ENCODE data around the gene PCDHB7.
"Not testable (repeated sequence)": the region's sequence is repeated elsewhere in the genome, so short reads cannot be mapped to it uniquely, and the experiment has no call there.

PCDHB7 gene

GRCh38 chr5:141208478-141208877, 36.0 kb downstream of the PCDHB7 start, which contains the start of gene PCDHB12:
Gene PCDHB12 (plus strand): TSS chr5:141208719. CDS start chr5:141208908, 189 bp downstream.
- no peak for DNase-seq
- H3K27me3 ChIP-seq: no peaks in the 10 kb centered on the region
- H3K9me3 ChIP-seq: no peaks in the 10 kb centered on the region
- H3K4me3 ChIP-seq (ENCODE audit: low read depth, low read length): no peak within 1 kb of the TSS
- no peaks in the 10 kb centered on the region for H3K36me3 ChIP-seq
- H3K4me1 ChIP-seq: no peaks in the 10 kb centered on the region
- no peak for TF ChIP-seq CTCF (IDR thresholded peaks at IDR 0.05; ENCODE audit: low read depth, low read length)

GRCh38 chr5:141210281-141210680, 37.8 kb downstream of the PCDHB7 start:
- H3K4me1 ChIP-seq; DNase-seq; H3K36me3 ChIP-seq; H3K4me3 ChIP-seq (ENCODE audit: low read depth, low read length); H3K27me3 ChIP-seq; H3K9me3 ChIP-seq: not testable (repeated sequence)

DNA sequence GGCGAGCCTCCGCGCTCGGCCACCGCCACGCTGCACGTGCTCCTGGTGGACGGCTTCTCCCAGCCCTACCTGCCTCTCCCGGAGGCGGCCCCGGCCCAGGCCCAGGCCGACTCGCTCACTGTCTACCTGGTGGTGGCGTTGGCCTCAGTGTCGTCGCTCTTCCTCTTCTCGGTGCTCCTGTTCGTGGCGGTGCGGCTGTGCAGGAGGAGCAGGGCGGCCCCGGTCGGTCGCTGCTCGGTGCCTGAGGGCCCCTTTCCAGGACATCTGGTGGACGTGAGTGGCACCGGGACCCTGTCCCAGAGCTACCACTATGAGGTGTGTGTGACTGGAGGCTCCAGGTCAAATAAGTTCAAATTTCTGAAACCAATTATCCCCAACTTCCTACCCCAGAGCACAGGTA, 38.4 kb downstream of the PCDHB7 start:
- not testable (repeated sequence) for H3K27me3 ChIP-seq, H3K4me1 ChIP-seq

DNA sequence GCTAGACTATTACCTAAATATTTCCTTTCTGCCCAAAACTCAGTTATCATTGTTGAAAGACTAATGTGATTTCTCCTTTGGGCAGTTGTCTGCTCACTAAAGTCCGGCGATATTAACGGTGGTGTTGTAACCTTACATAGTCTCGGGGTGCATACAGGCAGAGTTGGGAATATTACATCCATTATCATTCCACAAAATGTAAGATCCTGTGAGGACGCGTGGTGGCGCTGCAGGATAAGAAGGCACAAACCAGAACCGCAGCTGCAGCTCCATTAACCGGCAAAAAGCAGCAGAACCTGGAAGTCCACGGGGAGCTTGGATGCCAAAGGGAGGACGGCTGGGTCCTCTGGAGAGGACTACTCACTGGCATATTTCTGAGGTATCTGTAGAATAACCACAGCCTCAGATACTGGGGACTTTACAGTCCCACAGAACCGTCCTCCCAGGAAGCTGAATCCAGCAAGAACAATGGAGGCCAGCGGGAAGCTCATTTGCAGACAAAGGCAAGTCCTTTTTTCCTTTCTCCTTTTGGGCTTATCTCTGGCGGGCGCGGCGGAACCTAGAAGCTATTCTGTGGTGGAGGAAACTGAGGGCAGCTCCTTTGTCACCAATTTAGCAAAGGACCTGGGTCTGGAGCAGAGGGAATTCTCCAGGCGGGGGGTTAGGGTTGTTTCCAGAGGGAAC, 41.4 kb downstream of the PCDHB7 start, which contains the start of gene PCDHB13:
PCDHB13 (plus strand) TSS at position 264 of the 684 bp plus-strand sequence; CDS start at position 469, 205 bp downstream.
- not testable (repeated sequence) for H3K36me3 ChIP-seq; H3K9me3 ChIP-seq; DNase-seq; H3K27me3 ChIP-seq; H3K4me1 ChIP-seq; H3K4me3 ChIP-seq (ENCODE audit: low read depth, low read length)

More for the DNA sequence above, 38.4 kb downstream of the PCDHB7 start:
- H3K9me3 ChIP-seq; H3K36me3 ChIP-seq; H3K4me3 ChIP-seq (ENCODE audit: low read depth, low read length); DNase-seq: not testable (repeated sequence)

DNA sequence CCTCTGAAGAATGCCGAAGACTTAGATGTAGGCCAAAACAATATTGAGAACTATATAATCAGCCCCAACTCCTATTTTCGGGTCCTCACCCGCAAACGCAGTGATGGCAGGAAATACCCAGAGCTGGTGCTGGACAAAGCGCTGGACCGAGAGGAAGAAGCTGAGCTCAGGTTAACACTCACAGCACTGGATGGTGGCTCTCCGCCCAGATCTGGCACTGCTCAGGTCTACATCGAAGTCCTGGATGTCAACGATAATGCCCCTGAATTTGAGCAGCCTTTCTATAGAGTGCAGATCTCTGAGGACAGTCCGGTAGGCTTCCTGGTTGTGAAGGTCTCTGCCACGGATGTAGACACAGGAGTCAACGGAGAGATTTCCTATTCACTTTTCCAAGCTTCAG, 42.1 kb downstream of the PCDHB7 start:
- not testable (repeated sequence) for DNase-seq; H3K27me3 ChIP-seq; H3K4me1 ChIP-seq; H3K9me3 ChIP-seq; H3K36me3 ChIP-seq; H3K4me3 ChIP-seq (ENCODE audit: low read depth, low read length)

DNA sequence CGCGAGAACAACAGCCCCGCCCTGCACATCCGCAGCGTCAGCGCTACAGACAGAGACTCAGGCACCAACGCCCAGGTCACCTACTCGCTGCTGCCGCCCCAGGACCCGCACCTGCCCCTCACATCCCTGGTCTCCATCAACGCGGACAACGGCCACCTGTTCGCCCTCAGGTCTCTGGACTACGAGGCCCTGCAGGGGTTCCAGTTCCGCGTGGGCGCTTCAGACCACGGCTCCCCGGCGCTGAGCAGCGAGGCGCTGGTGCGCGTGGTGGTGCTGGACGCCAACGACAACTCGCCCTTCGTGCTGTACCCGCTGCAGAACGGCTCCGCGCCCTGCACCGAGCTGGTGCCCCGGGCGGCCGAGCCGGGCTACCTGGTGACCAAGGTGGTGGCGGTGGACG, 43.1 kb downstream of the PCDHB7 start:
- H3K27me3 ChIP-seq; H3K36me3 ChIP-seq; H3K4me1 ChIP-seq; H3K4me3 ChIP-seq (ENCODE audit: low read depth, low read length); H3K9me3 ChIP-seq; DNase-seq: not testable (repeated sequence)

GRCh38 chr5:141216035-141216434, 43.6 kb downstream of the PCDHB7 start:
- not testable (repeated sequence) for H3K4me1 ChIP-seq; H3K9me3 ChIP-seq; DNase-seq; H3K4me3 ChIP-seq (ENCODE audit: low read depth, low read length); H3K27me3 ChIP-seq; H3K36me3 ChIP-seq

GRCh38 chr5:141223112-141223783, 50.8 kb downstream of the PCDHB7 start, which contains the start of gene PCDHB14:
Gene PCDHB14 (plus strand): TSS chr5:141223343. CDS start chr5:141223506, 163 bp downstream.
- H3K4me3 ChIP-seq (ENCODE audit: low read depth, low read length): peak within 1 kb of the TSS; percentile 45
- TF ChIP-seq CTCF (IDR thresholded peaks at IDR 0.05; ENCODE audit: low read depth, low read length): peak; percentile 62
- H3K4me1 ChIP-seq: peaks cover 3% of the 10 kb centered on the region; the same call in 1 of the 2 replicates
- no peaks in the 10 kb centered on the region for H3K27me3 ChIP-seq
- H3K9me3 ChIP-seq: no peaks in the 10 kb centered on the region
- H3K36me3 ChIP-seq: no peaks in the 10 kb centered on the region
- DNase-seq: peak; percentile 55

DNA sequence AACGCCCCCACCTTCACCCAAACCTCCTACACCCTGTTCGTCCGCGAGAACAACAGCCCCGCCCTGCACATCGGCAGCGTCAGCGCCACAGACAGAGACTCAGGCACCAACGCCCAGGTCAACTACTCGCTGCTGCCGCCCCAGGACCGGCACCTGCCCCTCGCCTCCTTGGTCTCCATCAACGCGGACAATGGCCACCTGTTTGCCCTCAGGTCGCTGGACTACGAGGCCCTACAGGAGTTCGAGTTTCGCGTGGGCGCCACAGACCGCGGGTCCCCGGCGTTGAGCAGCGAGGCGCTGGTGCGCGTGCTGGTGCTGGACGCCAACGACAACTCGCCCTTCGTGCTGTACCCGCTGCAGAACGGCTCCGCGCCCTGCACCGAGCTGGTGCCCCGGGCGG, 52.4 kb downstream of the PCDHB7 start:
- not testable (repeated sequence) for DNase-seq

GRCh38 chr5:141225421-141225820, 53.0 kb downstream of the PCDHB7 start:
- H3K36me3 ChIP-seq; H3K27me3 ChIP-seq; H3K9me3 ChIP-seq; H3K4me3 ChIP-seq (ENCODE audit: low read depth, low read length); DNase-seq; H3K4me1 ChIP-seq: not testable (repeated sequence)

More for the DNA sequence above, 52.4 kb downstream of the PCDHB7 start:
- not testable (repeated sequence) for H3K27me3 ChIP-seq; H3K36me3 ChIP-seq; H3K4me1 ChIP-seq; H3K4me3 ChIP-seq (ENCODE audit: low read depth, low read length); H3K9me3 ChIP-seq

Data from BE2C (cell line).